Measurements from ENCODE around the gene NT5C.
"Not testable (repeated sequence)": the region's sequence is repeated elsewhere in the genome, so short reads cannot be mapped to it uniquely, and the experiment has no call there.

The NT5C gene

DNA sequence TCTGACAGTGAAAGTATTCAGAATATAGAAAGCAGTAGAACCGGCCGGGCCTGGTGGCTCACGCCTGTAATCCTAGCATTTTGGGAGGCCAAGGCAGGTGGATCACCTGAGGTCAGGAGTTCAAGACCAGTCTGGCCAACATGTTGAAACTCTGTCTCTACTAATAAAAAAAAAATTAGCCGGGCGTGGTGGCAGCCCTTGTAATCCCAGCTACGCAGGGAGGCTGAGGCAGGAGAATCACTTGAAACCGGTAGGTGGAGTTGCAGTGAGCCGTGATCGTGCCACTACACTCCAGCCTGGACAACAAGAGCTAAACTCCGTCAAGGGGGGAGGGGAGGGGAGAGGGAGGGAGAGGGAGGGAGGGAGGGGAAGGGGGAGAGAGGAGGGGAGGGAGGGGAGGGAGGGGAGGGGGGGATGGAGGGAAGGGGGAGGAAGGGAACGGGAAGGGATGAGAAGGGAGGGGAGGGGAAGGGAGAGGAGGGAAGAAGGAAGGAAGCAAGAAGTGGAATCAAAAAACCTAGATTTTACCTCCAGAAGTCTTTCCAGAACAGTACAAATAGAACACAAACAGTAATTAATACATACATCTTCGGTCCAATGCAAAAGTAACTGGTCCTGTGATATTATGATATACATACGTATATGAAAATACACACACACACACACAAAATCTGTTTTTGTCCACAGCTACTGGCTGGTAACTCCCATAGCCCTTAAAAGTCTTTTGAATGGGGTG is 10.9 kb upstream of the NT5C start:
- no peak for DNase-seq

DNA sequence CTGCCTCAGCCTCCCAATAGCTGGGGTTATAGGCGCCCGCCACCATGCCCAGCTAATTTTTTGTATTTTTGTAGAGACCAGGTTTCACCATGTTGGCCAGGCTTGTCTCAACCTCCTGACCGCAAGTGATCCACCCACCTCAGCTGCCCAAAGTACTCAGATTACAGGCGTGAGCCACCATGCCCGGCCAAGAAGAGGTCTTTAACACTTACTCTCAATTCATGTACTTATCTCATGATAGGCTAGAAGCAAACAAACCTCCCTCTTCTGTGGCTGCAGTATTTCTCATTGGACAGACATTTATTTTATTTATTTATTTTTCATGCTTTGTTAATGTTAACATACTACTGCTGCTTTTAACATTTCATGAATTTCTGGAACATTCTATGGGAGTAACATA is 7.0 kb upstream of the NT5C start:
- no peak for DNase-seq

DNA sequence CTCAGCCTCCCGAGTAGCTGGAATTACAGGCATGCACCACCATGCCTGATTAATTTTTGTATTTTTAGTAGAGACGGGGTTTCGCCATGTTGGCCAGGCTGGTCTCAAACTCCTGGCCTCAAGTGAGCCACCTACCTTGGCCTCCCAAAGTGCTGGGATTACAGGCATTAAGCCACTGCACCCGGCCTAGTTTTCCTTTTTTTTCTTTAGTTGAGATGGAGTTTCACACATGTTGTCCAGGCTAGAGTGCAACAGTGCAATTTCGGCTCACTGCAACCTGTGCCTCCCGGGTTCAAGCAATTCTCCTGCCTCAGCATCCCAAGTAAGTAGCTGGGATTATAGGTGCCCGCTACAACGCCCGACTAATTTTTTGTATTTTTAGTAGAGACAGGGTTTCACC is 6.2 kb upstream of the NT5C start:
- DNase-seq, result not testable (repeated sequence)

DNA sequence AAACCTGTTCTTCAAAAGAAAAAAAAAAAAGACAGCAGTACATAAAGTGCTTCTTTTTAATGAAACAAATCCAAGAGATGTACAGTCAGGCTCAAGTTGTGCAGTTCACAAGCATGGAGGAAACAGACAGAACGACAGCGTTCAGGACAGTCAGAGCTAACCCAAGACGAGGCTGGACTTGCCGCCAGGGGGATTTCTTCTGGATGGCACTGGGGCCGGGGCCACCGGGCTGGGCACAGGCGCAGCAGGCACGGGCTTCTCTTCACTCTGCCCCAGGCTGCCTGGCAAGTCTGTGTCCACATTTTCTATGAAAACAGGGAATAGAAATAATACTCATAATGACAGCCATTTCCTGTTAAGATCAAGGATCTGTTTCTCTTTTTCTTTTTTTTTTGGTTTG is 4.4 kb upstream of the NT5C start:
- DNase-seq, result no peak

DNA sequence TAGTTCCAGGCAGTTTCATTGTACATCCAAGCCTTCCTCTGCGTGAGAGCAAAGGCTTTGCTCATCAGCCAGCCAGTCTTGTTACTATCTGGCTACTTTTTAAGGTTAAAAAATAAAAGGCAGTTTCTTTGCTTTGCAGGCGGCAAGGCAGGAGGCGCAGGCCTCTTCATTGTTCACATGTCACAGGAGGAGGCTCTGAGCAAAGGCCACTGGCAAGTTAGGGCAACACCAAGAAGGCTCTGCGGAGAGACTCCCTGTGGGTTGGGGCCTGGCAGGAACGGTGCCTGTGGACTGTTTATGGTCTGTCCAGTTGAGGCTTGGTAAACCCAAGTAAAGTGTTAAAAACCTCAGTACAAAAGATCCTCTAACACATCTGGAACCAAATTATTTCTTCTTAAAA is 3.9 kb upstream of the NT5C start:
- DNase-seq, result no peak

DNA sequence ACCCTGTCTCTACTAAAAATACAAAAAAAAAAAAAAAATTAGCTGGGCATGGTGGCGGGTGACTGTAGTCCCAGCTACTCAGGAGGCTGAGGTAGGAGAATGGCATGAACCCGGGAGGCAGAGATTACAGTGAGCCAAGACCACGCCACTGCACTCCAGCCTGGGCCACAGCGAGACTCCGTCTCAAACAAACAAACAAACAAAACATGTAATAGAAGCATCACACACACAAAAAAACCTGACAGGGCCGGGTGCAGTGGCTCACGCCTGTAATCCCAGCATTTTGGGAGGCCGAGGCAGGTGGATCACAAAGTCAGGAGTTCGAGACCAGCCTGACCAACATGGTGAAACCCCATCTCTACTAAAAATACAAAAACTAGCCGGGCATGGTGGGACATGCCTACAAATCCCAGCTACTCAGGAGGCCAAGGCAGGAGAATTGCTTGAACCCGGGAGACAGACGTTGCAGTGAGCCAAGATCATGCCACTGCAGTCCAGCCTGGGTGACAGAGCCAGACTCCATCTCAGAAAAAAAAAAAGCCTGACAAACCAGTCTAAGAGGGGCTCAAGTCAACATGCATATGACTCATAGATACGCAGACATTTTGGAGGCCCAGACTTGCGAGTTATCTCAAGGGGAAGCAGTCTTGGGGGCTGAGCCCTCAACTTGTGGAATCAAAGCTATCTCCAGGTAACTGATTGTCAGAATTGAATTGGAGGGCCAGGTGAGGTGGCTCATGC is 2.2 kb upstream of the NT5C start:
- not testable (repeated sequence) for DNase-seq

DNA sequence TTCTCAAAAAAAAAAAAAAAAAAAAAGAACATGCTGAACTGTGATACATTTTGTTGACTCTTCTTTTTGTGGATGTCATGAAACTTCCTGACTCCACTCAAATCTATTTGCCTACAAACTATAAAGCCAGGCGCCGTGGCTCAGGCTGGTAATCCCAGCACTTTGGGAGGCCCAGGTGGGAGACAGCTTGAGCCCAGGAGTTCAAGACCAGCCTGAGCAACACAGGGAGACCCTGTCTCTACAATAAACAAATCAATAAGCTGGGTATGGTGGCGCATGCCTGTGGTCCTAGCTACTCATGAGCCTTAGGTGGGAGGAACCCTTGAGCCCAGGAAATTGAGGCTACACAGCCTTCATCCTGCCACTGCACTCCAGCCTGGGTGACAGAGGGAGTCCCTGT is 1.5 kb upstream of the NT5C start:
- no peak for DNase-seq

DNA sequence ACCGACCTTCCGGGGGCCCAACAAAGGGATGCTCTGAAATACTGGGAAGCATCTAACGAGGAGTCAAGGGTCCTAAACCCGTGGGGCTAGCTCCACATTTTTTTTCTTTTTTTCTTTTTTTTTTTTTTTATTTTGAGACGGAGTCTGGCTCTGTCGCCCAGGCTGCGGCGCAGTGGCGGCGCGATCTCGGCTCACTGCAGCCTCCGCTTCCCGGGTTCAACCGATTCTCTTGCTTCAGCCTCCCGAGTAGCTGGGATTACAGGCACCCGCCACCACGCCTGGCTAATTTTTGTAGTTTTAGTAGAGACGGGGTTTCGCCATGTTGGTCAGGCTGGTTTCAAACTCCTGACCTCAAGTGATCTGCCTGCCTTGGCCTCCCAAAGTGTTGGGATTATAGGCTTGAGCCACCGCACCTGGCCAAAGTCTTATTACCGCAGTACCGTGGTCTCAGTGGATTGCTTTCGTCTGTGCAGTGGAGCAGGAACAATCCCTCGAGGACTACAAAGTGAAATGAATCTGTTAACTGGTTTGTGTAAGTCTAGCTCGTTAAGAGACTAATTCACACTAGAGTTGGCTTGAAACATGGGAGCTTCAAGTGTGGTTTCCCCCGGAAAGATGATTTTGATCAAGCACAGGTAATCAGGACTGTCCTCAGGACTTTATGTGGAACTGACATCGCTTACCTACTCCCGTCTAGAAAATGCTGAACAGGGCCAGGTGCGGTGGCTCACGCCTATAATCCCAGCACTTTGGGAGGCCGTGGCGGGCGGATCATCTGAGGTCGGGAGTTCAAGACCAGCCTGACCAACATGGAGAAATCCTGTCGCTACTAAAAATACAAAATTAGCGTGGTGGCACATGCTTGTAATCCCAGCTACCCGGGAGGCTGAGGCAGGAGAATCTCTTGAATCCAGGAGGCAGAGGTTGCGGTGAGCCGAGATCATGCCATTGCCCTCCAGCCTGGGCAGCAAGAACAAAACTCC is 767 bp upstream of the NT5C start:
- DNase-seq, result not testable (repeated sequence)

DNA sequence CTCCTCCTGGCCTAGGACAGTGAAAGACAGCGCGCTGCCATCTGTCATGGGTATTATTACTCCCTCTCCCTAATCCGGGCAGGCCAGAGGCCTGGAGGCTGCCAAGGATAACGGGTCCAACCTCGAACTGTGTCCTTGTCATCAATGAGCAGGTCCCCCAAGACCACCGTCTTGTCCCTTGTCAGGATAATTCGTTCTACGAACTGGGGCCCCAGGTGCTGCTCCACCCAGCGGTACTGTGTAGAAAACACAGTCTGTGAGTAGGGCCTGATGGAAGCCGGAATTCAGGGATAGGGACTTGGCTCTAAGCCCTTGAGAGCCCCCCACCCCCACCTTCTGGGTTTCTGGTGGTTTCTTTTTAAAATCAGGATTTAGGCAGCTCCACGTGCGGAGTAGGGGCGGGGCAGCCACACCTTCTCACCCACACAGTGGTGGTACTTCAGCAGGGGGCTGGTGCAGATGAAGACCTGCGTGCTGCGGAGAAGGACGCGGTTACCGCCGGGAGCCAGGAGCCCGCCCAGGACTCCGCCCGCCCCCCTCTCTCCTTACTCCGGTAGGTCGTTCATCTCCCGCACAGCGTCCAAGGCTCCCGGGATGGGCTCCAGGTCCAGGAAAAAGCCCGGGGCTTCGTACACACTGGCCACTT is 787 bp downstream of the NT5C start:
- peak; percentile 55 to 63 for DNase-seq

DNA sequence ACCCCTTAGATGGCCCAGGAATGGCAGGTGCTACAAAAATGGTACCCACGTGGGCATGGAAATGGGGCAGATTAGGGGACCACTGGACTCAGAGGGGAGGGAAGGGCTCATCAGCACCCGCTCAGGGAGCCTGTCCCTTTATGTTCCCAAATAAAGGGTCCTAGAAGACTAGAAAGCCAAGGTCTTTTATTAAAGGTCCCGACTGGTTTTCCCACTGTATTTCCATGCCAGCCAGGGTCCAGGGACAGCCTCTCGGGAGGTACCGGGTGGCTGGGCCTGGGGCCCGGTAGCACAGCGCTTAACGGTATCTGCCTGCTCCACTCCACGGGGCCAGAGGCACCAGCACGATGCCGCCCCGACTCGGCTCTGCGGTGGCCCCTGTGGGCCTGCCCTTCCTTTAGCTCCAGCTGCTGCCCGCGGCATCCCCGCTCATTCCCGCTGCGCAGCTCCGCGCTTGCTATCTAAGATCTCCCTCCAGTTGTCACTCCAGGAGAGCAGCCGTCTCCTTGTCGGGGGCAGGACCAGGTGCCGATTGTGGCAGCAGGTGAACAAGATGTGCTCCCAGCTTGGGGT is 1.4 kb downstream of the NT5C start:
- no peak for DNase-seq

DNA sequence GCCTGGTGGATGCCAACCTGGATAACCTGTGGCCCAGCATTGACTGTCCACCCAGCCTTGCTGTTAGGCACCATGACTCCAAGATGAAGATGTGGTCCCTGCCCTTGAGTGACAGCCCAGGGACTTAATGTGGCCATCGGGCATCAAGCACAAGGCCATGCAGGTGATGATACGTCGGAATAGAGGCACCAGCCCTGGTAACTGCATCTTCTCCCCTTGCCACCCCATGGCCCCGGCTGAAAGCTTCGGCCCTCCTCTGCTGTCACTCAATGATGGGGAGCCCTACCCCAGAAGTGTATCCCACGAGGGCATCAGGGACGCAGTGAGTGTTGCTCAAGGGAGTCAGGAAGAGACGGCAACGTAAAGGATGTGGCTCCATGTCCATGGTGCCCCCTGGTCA is 2.0 kb downstream of the NT5C start:
- DNase-seq, result no peak

DNA sequence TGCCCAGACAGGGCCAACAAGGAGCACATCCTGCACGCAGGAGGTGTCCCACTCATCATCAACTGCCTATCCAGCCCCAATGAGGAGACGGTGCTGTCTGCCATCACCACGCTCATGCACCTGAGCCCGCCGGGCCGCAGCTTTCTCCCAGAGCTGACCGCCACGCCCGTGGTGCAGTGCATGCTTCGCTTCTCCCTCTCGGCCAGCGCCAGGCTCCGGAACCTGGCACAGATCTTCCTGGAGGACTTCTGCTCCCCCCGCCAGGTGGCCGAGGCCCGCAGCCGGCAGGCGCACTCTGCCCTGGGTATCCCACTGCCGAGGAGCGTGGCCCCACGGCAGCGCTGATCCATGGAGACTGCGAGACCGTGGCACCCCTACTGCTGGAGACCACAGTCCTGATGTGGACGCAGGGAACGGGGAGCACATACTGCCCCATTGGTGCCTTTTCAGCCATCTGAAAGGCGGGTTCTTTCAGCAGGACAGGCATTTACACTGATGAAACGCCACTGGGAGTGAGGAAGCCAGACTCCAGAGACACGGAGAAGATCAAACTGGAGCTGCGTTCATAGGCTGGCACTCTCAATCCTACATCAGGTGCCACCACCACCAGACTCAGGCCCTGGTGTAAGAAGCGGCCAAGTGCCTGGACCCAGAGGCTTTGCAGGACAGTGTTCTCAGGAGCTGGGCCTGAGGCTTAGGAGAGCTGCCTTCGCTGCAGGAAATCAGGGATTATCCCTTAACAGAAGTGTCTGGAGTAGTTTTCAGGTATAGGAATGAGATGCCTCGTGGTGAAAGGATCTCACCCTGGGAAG is 2.6 kb downstream of the NT5C start:
- no peak for DNase-seq

DNA sequence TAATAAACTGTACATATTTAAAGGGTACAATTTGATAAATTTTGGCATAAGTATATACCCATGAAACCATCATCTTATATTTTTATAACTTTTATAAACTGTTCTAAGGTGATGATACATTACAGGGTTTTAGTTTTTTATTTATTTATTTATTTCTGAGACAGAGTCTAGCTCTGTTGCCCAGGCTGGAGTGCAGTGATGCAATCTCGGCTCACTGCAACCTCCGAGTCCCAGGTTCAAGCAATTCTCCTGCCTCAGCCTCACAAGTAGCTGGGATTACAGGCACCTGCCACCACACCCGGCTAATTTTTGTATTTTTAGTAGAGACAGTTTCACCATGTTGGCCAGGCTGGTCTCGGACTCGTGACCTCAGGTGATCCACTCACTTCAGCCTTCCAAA is 3.6 kb downstream of the NT5C start:
- not testable (repeated sequence) for DNase-seq

DNA sequence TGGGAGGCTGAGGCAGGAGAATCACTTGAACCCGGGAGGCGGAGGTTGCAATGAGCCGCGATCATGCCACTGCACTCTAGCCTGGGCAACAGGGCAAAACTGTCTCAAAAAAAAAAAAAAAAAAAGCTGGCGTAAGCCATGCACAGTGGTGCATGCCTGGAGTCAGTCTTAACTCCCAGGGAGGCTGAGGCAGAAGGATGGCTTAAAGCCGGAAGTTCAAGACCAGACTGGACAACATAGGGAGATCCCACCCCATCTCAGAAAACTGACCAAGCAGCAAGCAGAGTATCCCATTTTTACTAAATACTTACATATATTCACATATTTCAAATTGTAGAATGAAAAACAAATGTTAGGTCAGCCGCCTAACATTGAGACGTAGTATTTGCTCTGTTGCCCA is 4.6 kb downstream of the NT5C start:
- DNase-seq, result no peak

DNA sequence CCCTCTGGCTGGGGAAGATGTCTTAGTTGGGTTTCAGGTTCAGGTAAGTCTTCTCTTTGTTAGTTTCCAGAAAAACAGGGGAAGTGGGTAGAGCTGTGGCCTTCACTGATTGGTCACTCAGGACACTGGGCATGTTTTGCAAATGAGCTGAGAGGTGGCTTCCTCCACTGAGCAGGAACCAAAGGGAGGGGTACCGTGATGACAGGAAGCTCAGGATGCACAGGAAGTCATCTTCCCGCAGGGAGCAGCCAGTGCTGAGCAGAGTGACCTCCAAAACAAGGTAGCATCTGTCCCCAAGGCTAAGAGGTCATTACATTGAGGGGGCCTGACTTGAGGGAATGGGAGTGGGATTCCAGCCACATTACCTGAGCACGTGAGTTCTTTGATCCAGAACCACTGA is 5.6 kb downstream of the NT5C start:
- DNase-seq, result no peak

DNA sequence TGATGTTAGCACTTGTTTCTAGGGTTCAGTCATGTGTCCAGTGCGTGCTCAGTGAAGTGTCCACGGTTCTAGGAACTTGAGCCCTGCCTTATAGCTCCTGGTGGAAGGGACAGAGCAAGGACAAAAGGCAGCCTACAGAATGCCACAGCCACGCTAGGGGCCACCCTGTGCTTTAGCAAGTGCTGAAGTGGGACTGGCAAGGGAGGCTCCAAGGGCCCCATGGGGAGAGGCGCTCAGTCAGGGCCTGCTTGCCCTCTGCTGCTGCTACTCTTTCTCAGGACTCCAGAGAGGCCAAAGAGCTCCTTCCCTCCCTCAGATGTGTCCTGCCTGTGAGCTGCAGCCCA is 6.8 kb downstream of the NT5C start:
- DNase-seq, result no peak

DNA sequence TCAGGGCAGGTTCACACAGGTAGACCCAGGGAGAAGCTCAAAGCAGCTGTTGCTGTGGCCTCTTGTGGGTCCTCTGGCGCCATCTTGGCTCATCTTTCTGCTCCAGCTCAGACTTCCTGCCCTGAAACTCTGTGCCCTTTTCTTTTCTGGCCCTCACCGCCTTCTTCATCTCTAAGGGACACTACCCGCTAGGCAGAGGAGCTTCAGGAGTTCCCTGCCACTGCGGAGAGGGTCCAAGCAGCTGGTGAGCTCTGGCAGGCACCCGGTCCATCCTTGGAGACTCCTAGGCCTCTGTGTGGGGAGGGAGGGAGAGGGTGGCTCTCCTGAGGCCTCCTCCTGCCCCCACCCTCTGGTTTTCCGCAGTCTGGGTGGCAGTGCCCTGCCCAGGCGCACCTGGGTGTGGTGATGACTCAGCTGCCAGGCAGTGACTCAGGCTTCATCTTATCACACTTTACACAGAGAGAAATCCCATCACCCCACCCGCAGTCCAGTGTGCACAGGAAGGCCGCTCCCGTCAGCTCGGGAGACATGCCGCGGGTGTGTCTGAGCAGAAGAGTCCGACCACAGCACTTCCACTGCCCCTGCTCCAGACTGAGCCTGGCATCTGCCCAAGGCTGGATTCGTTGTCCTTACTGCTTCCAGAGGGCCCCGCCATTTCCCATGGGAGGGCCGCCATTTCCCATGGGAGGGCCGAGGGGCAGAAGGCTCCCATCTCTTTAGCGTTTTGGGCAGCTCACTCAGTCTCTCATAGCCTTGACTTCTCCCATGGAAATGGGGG is 7.3 kb downstream of the NT5C start:
- DNase-seq, result peak; percentile 53 to 82

DNA sequence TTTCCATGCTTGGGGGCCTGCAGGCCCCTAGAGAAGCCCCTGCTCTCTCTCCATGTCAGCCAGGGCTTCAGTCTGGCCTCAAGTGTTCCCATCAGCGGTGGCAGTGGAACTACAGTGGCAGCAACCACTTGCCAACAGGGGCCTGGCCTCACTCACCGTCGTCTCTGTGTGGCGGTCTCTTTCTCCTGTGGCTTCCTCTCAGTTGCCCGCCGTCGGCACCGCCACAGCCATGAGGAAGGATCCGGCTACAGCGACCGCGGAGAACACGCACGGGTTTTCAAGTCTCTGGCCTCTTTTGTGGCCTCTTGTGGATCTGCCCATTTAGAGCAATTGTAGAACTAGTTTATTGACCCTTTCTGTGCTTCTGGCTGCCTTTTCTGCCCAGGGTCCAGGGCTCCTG is 13.2 kb downstream of the NT5C start:
- DNase-seq, result no peak

DNA sequence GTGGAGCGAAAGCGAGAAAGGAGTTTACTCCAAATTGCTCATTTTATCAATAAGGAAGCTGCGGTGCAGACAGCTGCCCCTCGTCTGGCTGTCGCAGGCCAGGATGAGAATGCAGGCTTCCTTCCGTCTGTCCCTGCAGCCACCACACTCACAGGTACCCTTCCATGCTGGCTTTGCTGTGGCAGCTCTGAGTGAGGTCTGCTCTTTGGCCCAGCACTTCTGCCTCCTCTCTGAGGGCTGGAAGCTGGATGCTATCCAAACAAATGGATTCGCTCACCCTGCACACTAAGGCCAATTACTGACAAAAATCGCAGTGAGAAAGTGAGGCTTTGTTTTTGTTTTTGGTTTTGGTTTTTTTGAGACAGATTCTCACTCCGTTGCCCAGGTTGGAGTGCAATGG is 14.8 kb downstream of the NT5C start:
- no peak for DNase-seq

DNA sequence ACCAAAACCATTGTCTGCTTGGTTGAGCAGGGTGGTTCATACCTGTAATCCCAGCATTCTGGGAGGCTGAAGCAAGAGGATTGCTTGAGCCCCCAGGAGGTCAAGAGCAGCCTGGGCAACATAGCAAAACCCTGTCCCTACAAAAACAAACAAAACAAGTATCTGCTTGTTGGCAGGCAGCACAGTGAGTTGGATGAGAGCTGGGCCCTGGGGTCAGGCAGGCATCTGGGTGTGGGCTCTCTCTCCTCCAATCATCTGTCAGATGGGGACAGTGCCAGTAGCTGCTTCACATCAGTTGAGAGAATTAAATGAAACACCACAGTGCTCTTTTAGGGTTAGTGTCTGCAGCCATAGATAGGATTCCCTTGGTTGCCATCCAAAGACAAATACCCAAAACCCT is 16.0 kb downstream of the NT5C start:
- no peak for DNase-seq
